Caki2 (cell line): Measurements from ENCODE around the gene TMEM161A. TPM values are rescaled to one million over a fixed set of nuclear protein-coding genes. Genes with fewer than 3 reads are reported as not detected.
A peak's percentile ranks its signal among the peaks of the same experiment; 100 is the strongest.
"Not testable (repeated sequence)": the region's sequence is repeated elsewhere in the genome, so short reads cannot be mapped to it uniquely, and the experiment has no call there.

Experiments used
- DNase-seq: peaks from one replicate; pipeline ENCODE4 v3.0.0-alpha.2; 2015; ENCODE audit warnings: low read depth
- in situ Hi-C: cut with HindIII; loops from 2 replicates; pipeline ENCODE4 v1.10.0; 2016; ENCODE audit warnings: low sequenced_read_pairs, low pct_unique_long_range_greater_than_20kb, mixed read lengths
- total RNA-seq: library from RNA; depleted of rRNA; stranded (reverse); fragments of >200 nt; shearing (Covaris generic); gene quantifications from 2 replicates; pipeline ENCODE4 v1.2.3, GENCODE V29; 2014; ENCODE audit warnings: low replicate concordance

TMEM161A gene
- total RNA-seq, 1 experiment from 2014 or later: 32.3 TPM

DNA sequence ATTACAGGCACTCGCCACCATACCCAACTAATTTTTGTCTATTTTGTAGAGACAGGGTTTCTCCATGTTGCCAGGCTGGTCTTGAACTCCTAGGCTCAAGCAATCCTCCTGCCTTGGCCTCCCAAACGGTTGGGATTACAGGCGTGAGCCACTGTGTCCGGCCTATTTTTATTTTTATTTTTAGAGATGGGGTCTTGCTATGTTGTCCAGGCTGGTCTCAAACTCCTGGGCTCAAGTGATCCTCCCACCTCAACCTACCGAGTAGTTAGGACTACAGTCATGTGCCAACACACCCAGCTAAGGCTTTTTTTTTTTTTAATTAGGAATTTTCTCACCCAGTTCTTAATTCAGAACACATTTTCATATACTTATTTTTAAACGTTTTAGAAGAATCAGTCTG, 2.6 kb downstream of the TMEM161A start:
- in situ Hi-C loops, DNase-seq: not testable (repeated sequence)

GRCh38 chr19:19134687-19135158, 3.6 kb downstream of the TMEM161A start:
- in situ Hi-C loops: no loop called here
- no peak for DNase-seq

GRCh38 chr19:19133985-19134384, 4.3 kb downstream of the TMEM161A start:
- no peak for DNase-seq
- in situ Hi-C loops: no loop called here

DNA sequence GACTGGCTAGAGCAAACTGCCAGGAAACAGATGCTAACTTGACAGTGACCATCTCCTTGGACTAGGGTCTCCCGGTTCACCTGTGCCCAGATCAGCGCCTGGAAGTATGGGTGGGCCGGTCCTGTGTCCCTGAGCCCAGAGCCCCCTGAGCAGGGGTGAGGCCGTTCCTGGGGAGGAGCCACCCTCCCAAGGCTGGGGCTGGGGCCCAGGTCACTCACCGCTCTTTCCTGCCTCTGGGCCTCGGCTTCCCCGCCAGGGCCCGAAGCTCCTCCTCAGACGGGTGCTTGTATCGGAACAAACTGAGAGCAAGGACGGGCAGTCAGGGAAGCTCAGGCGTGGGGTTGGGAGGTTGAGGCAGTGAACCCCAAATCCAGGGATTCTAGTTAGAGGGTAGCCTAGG, 5.4 kb downstream of the TMEM161A start:
- in situ Hi-C loops: no loop called here
- DNase-seq: no peak

- in situ Hi-C loops: no loop called here
- no peak for DNase-seq
Measured at GRCh38 chr19:19131989-19132388, 6.3 kb downstream of the TMEM161A start.

- in situ Hi-C loops: no loop called here
- DNase-seq: no peak
Measured at GRCh38 chr19:19126102-19126501, 12.2 kb downstream of the TMEM161A start.

GRCh38 chr19:19123386-19123785, 14.9 kb downstream of the TMEM161A start:
- in situ Hi-C loops: no loop called here
- DNase-seq: no peak

DNA sequence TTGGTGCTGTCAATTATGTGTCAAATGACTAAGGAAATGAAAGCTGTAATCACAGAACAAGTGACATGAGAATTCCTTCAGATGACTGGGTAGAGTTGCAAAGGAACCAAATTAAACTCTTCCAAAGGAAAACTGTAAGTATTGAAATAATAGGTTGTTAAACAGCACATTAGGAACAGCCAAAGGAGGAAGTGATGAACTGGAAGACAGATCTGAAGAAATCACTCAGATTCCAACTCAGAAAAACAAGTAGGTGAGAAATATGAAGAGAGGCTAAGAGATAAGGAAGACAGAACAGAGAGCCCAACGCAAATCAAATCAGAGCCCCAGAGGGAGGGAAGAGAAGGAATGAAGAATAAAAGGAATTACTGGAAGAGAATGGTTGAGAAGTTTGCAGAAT, 15.4 kb downstream of the TMEM161A start:
- DNase-seq: no peak
- in situ Hi-C loops: no loop called here

DNA sequence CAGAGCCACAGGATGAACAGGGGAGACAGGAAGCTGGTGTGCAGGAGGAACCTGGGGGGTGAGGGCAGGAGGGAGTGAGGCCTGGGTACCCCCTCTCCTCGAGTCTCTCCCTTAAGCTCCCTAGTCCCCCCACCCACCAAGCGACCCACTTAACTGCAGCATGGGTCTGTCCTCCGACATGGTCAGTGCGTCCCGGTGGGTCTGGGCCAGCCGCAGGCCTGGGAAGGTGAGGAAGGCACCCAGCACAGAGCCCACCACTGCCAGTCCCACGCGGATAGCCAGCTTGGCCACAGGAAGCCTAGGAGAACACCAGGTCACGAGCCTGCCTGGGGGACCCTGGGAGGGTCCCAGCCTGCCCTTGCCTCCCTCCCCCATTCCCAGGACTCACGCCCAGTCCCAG, 16.9 kb downstream of the TMEM161A start:
- no peak for DNase-seq
- in situ Hi-C loops: no loop called here

DNA sequence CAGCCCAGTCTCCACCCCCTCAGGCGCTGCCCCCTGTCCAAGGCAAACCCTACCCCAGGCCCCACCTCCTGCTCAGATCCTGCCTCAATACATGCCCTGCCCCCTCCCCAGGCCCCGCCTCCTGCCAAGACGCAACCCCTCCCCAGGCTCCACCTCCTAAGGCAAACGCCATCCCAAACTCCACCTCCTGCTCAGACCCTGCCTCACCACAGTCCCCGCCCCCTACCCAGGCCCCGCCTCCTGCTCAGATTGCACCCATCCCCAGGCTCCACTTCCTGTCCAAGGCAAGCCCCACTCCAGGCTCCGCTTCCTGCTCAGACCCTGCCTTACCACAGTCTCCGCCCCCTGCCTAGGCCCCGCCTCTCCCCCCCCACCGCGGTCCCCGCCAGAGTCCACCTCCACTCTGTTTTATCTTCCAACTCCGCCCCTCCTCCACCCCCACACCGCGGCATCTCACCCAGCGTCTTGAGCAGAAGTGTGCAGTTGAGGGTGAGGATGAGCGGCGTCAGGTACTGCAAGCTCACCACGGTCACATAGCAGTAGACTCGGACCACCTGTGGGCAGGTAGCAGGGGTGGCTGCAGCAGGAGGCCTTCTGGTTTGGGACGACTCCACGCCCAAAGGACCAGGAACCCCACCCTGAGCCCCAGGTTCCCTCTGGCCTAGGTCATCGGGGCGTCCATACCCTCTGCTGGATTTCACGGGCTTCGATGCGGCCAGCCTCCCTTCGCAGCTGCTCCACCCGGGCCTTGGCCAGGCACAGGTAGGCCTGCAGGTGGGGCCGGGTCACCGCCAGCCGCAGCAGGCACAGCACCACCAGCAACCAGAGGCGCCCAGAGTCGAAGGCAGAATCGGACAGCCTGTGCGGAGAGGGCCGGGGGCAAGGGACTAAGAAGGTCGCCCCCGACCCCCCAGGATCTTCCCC, 17.7 kb downstream of the TMEM161A start:
- in situ Hi-C loops: no loop called here
- DNase-seq: peak; percentile 28

GRCh38 chr19:19119325-19120237, 18.7 kb downstream of the TMEM161A start:
- in situ Hi-C loops: no loop called here

DNA sequence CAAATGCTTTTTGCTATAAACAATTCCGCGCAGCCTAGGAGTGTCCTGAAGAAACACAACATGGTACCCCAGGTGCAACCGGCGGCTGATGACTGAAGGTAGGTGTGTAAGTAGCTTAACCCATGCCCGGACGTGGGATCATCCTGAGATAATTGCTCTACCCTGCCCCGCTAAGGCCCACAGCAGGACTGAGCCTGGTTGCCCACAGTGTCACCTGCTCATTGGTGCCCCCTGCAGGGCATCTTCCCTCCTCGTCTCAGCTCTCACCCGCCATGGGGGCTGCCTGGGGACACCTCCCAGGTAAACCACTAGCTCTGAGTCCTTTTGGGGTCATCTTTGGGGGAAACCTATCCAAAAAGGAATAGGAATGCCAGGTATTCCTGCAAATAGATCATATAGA, 22.3 kb downstream of the TMEM161A start:
- no peak for DNase-seq
- in situ Hi-C loops: no loop called here

More at GRCh38 chr19:19119325-19120237, 18.7 kb downstream of the TMEM161A start:
- no peak for DNase-seq

DNA sequence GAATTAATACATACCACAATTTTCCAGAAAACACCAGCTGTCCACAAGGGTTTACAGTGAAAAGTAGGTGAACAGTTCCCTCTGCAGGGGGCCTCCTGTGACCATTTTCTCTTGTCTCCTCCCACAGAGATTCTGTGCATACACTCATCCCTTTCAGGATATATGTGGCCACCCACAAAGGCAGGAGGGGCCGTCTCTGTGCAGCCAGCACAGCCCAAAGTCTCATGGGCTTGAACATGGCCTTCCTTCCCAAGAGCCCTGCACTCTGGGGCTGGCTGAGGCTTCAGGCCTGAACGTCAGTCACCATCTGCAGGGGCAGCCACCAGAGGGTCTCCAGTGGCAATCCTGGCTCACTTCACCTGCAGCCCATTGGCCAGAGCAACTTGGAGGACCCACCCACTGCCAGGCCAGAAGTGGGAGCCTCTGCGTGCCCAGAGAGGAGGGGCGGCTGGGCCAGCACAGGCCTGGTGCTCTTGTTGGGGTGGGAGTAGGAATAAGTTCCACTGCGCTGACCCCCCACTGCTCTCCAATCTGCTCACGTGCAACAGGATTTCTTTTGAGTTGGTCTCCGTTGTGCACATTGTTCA, 25.1 kb downstream of the TMEM161A start:
- in situ Hi-C loops: no loop called here
- no peak for DNase-seq

DNA sequence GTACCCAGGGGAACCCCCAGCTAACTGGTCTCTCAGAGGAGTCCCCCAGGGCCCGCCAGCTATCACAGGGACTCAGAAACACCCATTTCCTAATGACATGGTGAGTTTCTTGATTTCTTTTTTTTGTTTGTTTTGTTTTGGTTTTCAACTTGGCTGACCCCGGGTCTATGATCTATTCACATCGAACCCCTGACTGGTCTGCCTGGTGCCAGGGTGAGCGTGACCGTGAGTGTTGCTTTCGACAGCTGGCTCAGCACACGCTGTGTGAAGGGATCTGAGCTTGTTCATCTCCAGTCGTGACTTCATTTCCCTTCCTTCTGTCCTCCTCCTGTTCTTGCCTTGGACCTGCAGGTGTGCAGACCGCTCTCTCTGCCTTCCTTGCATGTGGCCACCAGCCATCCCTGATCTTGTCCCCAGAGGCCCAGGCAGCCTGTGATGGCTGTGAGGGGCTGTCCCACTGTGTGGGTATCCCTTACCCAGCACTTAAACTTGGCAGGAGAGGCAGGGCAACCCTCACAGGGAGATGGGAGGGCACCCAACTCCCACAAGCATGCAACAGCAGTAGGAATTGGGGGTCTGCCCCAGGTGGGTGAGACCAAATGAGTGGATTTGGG, 26.2 kb downstream of the TMEM161A start:
- DNase-seq: no peak
- in situ Hi-C loops: no loop called here

DNA sequence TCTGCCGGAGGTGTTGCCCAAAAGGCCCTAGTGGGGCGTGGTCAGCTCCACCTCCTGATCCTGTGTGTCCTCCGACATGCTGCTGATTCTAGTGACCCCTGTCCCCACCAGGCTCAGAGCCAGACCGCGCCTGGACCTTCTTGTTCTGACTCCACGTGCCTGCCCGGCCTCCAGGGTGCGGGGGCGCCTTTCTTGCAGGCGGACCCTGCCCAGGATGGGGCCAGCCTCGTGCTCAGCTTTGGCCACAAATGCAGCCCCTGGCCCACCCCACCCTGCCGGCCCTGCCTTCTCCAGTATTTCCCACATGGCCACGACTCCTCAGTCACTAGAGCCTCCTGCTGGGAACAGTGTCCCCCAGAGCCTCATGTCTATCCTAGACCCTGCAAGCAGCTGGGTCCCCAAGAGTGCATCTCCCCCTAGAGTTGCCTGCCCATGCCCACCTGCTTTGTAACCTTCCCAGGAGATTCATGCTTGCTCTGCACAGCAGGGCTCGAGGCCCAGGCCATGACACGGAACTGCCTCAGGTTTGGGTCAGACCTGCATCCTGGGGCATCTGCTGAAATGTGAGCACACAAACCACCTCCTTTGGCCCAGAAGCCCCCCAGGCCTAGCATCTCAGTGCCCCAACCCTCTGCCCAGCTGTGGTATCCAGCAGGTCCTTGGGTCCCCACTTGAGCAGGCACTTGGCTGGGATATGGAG, 27.0 kb downstream of the TMEM161A start:
- no peak for DNase-seq
- in situ Hi-C loops: no loop called here

- in situ Hi-C loops: no loop called here
- no peak for DNase-seq
Measured at GRCh38 chr19:19110410-19111135, 27.7 kb downstream of the TMEM161A start.

DNA sequence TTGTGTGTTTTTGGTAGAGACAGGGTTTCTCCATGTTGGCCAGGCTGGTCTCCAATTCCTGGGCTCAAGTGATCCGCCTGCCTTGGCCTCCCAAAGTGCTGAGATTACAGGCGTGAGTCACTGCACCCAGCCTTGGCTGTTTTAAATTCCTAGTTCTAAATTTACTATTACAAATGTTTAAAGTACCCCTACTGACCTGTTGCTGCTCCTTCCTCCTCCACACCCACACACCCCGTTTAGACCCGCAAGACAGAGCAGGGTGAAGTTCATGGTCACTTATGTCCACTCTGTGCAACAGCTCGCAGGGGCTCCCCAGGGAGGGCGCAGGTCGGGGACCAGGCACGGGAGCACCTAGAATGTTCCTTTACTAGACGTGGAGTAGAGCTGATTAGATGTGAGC, 28.7 kb downstream of the TMEM161A start:
- no peak for DNase-seq
- in situ Hi-C loops: no loop called here
